GM13977 (cell line): ENCODE results near the gene C11orf91.
"Not testable (repeated sequence)": the region's sequence is repeated elsewhere in the genome, so short reads cannot be mapped to it uniquely, and the experiment has no call there.

Experiments used
- DNase-seq: peaks from one replicate; pipeline ENCODE4 v3.0.0; 2012; ENCODE audit warnings: low spot score
- in situ Hi-C: fragments of 300-500 bp; cut with MboI; formaldehyde crosslinking; loops from one replicate; pipeline ENCODE4 v1.12.0; 2022; ENCODE audit warnings: low sequenced_read_pairs, low pct_unique_long_range_greater_than_20kb, mixed read lengths, inconsistent platforms; ENCODE audit not compliant: unreplicated experiment
- TF ChIP-seq, protein P1 (sequence below): IDR thresholded peaks from 2 replicates; pipeline ENCODE4 v1.5.1; 2012; ENCODE audit warnings: mild to moderate bottlenecking, control low read depth; ENCODE audit not compliant: insufficient read depth; ENCODE audit errors: extremely low read depth, missing control alignments

Gene C11orf91

GRCh38 chr11:33730716-33731115, 30.1 kb upstream of the C11orf91 start:
- in situ Hi-C loops, result no loop called here
- DNase-seq, result no peak
- TF ChIP-seq, protein P1, sequence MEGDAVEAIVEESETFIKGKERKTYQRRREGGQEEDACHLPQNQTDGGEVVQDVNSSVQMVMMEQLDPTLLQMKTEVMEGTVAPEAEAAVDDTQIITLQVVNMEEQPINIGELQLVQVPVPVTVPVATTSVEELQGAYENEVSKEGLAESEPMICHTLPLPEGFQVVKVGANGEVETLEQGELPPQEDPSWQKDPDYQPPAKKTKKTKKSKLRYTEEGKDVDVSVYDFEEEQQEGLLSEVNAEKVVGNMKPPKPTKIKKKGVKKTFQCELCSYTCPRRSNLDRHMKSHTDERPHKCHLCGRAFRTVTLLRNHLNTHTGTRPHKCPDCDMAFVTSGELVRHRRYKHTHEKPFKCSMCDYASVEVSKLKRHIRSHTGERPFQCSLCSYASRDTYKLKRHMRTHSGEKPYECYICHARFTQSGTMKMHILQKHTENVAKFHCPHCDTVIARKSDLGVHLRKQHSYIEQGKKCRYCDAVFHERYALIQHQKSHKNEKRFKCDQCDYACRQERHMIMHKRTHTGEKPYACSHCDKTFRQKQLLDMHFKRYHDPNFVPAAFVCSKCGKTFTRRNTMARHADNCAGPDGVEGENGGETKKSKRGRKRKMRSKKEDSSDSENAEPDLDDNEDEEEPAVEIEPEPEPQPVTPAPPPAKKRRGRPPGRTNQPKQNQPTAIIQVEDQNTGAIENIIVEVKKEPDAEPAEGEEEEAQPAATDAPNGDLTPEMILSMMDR, result no peak

DNA sequence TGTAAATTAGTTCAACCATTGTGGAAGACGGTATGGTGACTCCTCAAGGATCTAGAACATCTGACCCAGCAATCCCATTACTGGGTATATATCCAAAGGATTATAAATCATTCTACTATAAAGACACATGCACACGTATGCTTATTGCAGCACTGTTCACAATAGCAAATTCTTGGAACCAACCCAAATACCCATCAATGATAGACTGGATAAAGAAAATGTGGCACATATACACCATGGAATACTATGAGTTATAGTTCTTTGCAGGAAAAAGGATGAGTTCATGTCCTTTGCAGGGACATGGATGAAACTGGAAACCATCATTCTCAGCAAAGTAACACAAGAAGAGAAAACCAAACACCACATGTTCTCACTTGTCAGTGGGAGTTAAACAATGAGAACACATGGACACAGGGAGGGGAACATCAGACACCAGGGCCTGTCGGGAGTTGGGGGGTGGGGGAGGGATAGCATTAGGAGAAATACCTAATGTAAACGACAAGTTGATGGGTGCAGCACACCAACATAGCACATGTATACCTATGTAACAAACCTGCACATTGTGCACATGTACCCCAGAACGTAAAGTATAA, 28.5 kb upstream of the C11orf91 start:
- in situ Hi-C loops, result not testable (repeated sequence)

DNA sequence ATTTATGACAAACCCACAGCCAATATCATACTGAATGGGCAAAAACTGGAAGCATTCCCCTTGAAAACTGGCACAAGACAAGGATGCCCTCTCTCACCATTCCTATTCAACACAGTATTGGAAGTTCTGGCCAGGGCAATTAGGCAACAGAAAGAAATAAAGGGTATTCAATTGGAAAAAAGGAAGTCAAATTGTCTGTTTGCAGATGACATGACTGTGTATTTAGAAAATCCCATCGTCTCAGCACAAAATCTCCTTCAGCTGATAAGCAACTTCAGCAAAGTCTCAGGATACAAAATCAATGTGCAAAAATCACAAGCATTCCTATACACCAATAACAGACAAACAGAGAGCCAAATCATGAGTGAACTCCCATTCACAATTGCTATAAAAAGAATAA, 26.9 kb upstream of the C11orf91 start:
- DNase-seq, in situ Hi-C loops: not testable (repeated sequence)

More for the DNA sequence above, 28.5 kb upstream of the C11orf91 start:
- DNase-seq, result not testable (repeated sequence)

DNA sequence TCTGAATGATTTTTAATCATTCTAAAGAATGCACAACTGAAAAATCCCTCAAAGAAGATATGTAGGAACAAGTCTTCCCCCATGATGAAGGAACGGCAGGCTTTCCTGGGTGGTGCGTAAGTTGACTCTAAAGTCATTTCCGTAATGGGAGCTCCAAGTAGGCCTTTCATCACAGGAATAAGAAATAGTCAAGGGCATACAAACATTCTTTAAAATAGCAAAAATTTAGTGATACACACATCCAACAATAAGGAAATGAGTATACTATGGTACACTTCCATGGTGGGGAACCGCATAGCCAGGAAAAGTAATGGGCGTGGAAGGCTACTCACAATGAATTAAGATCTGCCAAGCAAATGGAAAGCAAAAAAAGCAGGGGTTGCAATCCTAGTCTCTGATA, 24.9 kb upstream of the C11orf91 start:
- TF ChIP-seq, protein P1, result no peak
- no peak for DNase-seq
- in situ Hi-C loops, result no loop called here

DNA sequence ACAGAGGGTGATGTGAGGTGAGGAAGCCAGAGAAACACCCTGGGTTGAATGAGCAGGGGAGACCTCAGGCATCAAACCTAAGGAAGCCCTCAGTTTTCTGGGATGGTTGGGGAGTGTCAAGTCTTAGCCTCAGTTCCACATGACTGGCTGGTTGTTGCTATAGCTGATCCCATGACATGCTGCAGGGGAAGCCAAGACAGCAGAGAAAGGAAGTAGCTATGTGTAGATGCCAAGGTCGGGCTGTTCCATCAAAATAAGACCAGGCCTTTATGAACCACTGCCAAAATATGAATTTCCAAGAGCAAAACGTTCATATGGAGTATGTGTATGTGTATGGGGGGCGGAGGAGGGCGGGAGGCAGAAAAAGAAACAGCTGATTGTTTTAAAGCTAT, 24.0 kb upstream of the C11orf91 start:
- in situ Hi-C loops, result loop anchor here (25.0 kb wide), 1 partner anchor 562 kb away; the partner anchor contains the start of gene CSTF3
- TF ChIP-seq, protein P1, result no peak
- DNase-seq, result no peak

DNA sequence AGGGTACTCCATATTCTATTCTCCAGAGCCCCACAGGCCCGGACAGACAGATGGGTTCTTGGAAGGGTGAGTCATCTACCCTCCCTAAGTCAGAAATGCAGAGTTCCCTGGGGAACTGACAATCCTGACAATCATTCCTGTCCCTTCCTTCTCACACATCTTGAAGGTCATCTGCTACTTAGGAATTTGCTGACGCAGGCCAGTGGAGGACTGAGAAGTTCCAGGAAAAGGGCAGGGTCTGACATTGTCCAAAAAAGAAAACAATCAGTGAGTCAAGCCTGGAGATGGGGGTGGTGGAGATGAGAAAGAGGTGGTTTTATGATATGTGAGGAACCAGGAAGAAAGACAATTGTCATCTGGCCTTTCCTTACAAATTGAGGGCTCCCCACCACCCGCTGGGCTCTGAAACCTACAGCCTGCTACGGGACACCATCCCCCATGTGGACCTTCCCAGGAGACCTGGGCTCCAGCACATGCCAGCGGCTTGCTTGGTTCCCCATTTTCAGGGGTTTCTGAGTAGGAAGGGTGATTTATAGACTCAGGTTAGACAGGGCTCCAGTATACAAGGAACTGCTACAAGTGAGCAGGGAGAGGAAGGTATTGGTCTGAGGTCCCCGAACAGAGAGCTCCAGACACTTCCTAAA, 22.7 kb upstream of the C11orf91 start:
- TF ChIP-seq, protein P1, result no peak
- no peak for DNase-seq
- in situ Hi-C loops, result loop anchor here (25.0 kb wide), 1 partner anchor 561 kb away; the partner anchor contains the start of gene CSTF3

- TF ChIP-seq, protein P1, result no peak
- DNase-seq, result peak; percentile 56
- in situ Hi-C loops, result loop anchor here (25.0 kb wide), 1 partner anchor 560 kb away; the partner anchor contains the start of gene CSTF3
Measured at GRCh38 chr11:33722590-33723234, 22.1 kb upstream of the C11orf91 start.
